NK-92 (cell line): Measurements from ENCODE around the gene STAC3.

Source experiments
- DNase-seq: peaks from one replicate; lab custom pipeline; 2025; ENCODE audit not compliant: unreplicated experiment; lab: John Stamatoyannopoulos, UW

Gene STAC3

DNA sequence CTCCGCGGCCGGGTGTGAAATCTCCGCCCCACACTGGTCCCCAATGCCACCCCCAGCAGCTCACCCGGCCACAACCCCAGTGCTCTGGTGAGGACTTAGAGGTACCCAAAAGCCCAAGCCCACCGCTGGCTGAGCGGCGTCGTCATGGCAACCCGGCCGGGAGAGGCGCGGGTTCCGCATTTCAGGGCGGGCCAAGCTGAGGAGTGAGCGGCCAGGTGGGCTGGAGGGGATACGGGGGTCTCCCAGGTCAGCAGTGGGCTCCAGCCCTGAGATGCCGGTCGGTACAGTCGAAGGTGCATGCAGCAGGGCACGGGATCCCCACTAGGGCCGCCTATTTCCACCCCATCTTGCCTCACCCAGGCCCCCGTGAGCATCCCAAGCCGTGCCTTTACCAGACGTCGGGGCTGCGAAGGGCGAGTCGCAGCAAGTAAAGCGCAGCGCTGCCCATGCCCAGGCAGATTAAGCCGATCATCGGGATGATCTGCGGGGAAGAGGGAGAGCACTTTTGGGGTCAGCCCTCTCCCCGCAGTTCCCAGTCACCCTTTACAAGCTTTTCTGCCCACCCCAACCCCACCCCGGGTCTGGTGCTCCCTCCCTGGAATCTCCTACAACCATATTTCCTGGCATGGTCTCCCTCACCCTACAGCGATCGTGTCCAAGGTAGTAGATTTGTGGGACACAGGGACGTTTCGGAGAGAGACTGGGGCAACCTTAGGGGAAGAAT, 14.6 kb downstream of the STAC3 start:
- DNase-seq: no peak

GRCh38 chr12:57235728-57236131, 15.3 kb downstream of the STAC3 start:
- DNase-seq: no peak

- DNase-seq: no peak
These were observed 15.8 kb downstream of the STAC3 start for GRCh38 chr12:57235017-57235727.

DNA sequence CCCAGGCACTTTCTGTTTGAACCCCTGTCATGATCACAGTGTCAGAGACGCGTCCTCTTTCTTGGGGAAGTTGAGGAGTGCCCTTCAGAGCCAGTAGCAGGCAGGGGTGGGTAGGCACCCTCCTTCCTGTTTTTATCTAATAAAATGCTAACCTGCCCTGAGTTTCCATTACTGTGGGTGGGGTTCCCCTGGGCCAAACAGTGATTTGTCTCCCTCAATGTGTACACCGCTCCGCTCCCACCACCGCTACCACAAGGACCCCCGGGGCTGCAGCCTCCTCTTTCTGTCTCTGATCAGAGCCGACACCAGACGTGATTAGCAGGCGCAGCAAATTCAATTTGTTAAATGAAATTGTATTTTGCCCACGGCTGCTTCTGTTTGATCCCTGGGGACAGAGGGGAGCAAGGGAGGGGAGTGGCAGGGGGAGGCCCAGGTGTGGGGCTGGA, 16.4 kb downstream of the STAC3 start:
- DNase-seq: no peak

- DNase-seq: no peak
These were observed 16.8 kb downstream of the STAC3 start for GRCh38 chr12:57234233-57234570.

GRCh38 chr12:57233357-57234232, 17.4 kb downstream of the STAC3 start:
- no peak for DNase-seq

DNA sequence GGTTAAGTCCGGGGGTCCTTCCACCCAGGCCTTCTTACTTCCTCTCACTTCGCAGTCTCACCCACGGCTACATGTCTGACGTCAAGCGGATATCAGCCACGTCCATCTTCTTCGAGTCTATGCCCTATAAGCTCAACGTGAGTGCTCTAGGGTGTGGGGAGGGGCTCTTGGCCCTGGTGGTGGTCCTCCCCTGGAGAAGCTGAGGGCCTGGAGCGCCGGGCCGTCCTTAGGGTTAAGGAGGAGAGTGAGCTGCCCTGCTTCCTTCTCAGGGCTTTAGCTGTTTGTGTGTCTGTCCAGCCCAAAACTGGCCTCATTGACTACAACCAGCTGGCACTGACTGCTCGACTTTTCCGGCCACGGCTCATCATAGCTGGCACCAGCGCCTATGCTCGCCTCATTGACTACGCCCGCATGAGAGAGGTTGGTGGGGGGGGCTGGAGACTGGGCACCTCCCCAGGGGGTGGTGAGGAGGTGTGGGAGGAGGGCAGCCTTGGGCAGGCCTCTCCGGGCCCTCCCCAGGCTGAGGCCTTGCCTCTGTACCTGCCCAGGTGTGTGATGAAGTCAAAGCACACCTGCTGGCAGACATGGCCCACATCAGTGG, 18.7 kb downstream of the STAC3 start:
- DNase-seq: no peak

DNA sequence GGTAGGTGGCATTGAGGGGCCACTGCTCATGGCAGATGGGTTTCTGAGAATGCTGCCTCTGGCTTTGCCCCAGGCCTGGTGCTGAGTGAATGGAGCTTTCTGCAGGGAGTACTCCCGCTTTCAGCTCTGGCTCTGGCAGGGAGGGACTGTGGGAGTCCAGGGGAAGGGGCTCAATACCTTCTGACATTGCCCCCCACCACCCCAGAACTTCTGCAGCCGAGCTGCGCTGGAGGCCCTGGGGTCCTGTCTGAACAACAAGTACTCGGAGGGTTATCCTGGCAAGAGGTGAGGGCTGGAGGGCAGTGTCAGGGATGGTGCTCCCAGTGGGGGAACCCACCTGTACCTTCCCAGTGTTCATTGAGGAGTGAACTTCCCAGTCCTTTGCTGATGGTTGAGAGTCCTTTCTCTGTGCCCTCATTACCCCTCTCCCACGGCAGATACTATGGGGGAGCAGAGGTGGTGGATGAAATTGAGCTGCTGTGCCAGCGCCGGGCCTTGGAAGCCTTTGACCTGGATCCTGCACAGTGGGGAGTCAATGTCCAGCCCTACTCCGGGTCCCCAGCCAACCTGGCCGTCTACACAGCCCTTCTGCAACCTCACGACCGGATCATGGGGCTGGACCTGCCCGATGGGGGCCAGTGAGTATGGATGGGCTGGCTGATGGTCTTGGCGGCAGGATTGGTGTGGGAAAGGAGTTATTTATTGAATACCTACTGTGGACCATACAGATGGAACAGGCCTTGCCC, 19.5 kb downstream of the STAC3 start:
- DNase-seq: no peak

GRCh38 chr12:57230381-57231155, 20.4 kb downstream of the STAC3 start:
- no peak for DNase-seq

- DNase-seq: peak; percentile 49
These were observed 21.2 kb downstream of the STAC3 start, which contains the start of gene SHMT2 for GRCh38 chr12:57229634-57230380. TSS of gene SHMT2 (plus strand) at chr12:57229711. CDS start at chr12:57229779, 68 bp downstream.

DNA sequence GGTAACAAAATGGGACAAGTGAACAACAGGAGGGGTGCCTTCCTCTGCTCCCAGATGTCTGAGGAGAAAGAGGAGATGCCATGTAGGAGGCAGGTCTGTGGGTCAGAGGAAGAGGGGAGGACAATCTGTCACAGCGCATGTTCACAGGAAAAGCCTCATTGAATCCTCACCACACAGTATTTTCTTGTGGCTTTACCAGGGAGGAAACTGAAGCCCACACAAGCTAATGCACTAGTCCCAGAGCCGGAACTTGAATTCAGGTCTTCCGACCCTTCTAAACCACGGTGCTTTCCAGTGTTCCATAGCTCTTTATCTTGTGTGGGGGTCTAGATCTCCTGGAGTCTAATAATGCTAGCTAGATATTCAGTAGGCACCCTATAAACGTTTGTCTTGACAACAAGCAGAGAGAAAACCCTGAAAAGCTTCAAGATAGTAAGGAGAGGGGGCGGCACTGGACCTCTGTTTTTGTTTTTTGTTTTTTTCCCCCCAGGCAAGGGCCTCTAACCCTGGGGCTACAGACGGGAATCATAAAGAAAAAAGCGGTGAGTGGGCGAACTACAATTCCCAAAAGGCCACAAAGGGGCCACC, 21.8 kb downstream of the STAC3 start:
- DNase-seq: no peak

- DNase-seq: no peak
These were observed 23.5 kb downstream of the STAC3 start for GRCh38 chr12:57227315-57228115.

DNA sequence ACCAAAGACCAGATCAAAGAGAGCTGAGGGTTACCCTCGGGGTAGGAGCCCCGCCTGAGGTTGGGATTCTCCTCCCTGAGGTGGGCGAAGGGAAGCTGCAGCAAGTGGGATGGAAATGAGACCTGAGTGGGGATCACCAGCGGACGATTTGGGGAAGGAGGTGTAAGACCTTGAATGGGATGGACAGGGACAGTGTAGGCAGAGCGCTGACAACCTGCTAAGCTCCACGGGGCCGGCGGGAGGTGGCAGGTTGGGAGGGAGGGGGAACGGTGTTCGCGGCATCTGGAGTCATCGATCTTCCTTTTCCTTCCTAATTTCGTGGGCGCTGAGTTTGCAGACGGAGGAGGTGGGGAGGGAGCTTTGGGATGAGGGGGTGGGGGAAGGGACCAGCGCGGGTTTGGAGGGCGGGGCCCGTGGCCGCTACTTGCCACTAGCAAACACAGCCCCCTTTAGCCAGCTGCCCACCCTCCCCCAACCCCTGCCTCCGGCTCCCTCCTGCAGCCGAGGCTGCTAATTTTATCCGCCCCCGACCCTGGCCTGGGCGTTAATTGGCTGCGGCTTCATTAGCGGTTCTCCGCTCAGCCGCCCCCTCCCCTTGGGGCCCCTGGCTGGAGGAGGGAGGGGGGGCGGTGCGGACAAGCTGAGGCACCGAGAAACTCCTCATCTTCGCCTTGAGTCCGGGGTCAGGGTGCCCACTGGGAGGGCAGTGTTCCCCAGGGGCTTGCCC, 24.2 kb downstream of the STAC3 start:
- DNase-seq: no peak

DNA sequence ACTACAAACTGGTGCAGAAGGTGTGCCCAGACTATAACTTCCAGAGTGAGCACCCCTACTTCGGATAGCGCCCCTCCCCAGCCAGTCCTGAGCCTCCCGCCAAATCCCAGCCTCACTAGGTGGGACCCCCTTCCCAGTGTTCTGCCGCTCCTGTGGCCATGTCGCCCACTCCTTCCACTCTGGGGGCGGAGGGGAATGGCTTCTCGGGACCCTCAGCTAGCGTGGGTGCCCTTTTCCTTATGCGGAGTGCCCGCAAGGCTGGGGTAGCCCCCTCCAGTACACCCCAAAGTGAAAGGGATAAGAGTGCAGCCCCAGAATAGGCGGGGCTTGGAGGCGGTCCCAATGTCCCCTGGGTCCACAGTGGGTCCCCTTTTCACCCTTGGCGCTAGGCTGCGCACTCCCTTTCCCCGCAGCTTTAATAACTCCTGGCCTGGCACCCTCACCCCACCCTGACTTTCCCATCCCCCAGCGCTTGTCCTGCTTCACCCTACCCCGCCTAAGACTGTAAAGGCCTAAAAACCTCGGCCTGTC, 25.2 kb downstream of the STAC3 start:
- DNase-seq: no peak

GRCh38 chr12:57224973-57225679, 25.9 kb downstream of the STAC3 start:
- no peak for DNase-seq

GRCh38 chr12:57224278-57224972, 26.6 kb downstream of the STAC3 start:
- no peak for DNase-seq
